ENCODE results near the gene DNM2. TPM values are rescaled to one million over a fixed set of nuclear protein-coding genes. Genes with fewer than 3 reads are reported as not detected.

The DNM2 gene
- total RNA-seq, 1 donor from 2014 or later = 280 TPM

DNA sequence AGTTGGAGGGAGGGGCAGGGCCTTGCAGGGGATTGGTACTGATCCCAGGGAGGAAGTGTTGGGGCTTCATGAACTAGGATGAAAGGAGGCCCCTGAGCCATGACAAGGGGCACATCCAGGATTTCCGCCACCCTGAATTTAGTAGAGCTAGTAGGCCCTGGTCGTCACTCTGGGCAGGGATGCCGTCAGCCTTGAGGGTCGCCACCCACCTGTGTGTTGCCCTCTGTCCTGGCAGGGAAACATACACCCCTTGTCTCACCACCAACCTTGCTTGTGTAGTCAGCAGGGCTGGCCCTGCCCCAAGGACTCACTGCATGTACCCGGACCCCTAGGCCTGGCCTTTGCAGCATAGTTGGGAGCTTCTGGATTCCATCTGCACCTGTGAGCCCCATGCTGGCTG is 26.0 kb upstream of the DNM2 start:
- H3K9me3 ChIP-seq = no peaks in the 10 kb centered on the region
- TF ChIP-seq, protein P1, sequence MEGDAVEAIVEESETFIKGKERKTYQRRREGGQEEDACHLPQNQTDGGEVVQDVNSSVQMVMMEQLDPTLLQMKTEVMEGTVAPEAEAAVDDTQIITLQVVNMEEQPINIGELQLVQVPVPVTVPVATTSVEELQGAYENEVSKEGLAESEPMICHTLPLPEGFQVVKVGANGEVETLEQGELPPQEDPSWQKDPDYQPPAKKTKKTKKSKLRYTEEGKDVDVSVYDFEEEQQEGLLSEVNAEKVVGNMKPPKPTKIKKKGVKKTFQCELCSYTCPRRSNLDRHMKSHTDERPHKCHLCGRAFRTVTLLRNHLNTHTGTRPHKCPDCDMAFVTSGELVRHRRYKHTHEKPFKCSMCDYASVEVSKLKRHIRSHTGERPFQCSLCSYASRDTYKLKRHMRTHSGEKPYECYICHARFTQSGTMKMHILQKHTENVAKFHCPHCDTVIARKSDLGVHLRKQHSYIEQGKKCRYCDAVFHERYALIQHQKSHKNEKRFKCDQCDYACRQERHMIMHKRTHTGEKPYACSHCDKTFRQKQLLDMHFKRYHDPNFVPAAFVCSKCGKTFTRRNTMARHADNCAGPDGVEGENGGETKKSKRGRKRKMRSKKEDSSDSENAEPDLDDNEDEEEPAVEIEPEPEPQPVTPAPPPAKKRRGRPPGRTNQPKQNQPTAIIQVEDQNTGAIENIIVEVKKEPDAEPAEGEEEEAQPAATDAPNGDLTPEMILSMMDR (IDR thresholded peaks at IDR 0.05) = no peak
- intact Hi-C loops (cut with DNase I) = no loop called here
- peaks cover 56% of the 10 kb centered on the region for H3K36me3 ChIP-seq
- no peak for ATAC-seq
- peaks cover 7% of the 10 kb centered on the region for H3K4me1 ChIP-seq
- no peak overlapping the region for H3K27ac ChIP-seq
- no peaks in the 10 kb centered on the region for H3K27me3 ChIP-seq
- no peak for DNase-seq
- H3K4me3 ChIP-seq = no peak overlapping the region

DNA sequence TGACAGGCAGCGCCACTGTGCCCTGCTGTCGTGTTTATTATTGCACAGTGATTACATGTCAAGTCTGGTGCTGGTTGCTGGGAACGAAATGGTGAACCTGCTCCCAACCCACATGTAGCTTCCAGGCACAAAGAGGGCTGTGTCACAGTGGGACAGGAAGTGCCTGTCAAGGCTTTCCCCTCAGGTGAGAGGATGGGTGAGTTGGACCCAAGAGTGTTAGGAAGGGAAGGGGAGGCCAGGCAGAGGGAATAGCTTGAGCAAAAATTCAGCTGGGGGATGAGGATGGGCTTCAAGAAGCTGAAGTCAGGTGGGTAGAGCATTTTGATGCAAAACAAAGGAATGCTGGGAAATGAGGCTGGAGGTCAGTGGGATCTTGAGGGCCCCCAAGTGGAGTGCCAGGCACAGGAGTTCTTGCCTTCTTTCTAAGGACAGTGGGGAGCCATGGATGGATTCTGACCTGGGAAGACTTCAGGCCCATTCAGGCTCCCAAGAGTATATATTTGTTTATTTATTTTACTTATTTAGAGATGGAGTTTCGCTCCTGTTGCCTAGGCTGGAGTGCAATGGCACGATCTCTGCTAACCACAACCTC is 25.1 kb upstream of the DNM2 start:
- Histone ChIP-seq H3K27ac (no peak overlapping the region), H3K9me3 (no peaks in the 10 kb centered on the region), H3K4me1 (peaks cover 7% of the 10 kb centered on the region), H3K27me3 (no peaks in the 10 kb centered on the region), H3K36me3 (peaks cover 47% of the 10 kb centered on the region), H3K4me3 (no peak overlapping the region)
- no peak for DNase-seq
- TF ChIP-seq, protein P1 (IDR thresholded peaks at IDR 0.05) = no peak
- no peak for ATAC-seq
- intact Hi-C loops (cut with DNase I) = no loop called here

DNA sequence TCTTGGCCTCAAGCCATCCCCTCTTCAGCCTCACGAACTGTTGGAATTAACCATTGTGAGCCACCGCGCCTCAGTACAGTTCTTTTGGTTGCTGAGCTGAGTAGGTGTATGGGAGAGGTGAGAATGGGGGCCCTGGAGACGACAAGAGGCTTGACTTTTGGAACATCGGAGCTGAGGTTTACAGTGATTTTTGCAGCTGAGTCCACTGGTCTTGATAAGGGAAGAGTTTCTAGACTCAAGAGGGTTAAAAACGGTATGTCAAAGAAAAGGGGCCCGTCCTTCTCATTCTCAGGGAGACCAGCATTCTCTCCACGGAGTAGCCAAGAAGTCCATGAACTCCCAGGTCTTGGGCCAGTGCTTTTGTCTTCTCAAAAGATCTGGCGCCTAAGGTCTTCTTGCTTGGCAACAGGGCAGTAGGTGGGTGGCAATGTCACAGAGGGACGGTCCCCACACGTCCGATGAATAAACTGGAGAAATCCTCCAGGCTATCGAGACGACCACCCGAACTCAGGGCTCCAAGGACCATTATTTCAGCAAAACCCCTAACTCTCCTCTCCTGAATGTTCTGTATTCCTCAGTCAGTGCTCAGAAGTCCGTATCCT is 23.1 kb upstream of the DNM2 start:
- peaks cover 26% of the 10 kb centered on the region for H3K36me3 ChIP-seq
- H3K4me1 ChIP-seq = peaks cover 7% of the 10 kb centered on the region
- intact Hi-C loops (cut with DNase I) = no loop called here
- no peaks in the 10 kb centered on the region for H3K9me3 ChIP-seq
- H3K4me3 ChIP-seq = peak overlapping the region; percentile 45
- H3K27me3 ChIP-seq = no peaks in the 10 kb centered on the region
- TF ChIP-seq, protein P1 (IDR thresholded peaks at IDR 0.05) = no peak
- DNase-seq (no peak), ATAC-seq (no peak)
- no peak overlapping the region for H3K27ac ChIP-seq

DNA sequence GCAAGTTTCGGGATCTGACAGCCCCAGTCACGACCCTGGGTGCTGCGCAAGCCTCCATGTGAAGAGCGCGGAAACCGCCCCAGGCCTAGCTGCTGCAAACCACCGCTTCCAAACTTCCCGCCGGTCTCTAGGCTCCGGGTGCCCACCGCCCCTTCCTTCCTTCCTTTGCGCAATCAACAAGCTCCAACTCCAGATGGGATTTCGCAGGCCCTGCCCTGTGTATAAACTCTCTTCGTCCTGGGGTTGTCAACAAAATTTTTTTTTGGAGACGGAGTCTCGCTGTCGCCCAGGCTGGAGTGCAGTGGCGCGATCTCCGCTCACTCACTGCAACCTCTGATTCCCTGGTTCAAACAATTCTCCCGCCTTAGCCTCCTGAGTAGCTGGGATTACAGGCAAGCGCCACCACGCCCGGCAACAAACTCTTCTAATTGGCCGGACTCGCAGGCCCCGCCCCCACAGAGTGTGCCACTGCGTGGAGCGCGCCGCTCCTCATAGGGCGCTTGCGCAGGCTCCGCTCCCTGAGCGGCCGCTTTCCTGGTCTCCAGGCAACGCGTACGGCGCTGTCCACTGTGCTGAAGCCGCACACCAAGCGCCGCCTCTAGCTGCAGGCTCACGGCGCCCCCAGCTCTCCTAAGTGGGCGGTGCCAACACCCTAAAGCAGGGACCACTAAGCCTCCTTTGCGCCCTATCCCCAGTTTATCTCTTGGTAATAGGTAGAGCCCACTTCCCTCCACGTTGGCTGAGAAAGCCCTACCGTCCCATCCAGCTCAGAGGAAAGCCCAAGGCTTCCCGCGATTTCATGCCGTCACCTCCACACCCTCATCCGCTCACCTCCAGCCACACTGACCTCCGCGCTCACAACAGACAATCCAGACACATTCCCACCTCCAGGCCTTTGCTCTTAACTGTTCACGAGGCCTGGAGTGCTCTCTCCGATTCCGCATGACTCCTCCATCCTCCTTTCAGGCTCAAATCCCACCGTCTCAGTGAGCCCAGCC is 22.2 kb upstream of the DNM2 start:
- ATAC-seq = peak; percentile 99
- Histone ChIP-seq H3K4me3 (peak overlapping the region; percentile 45), H3K4me1 (peaks cover 7% of the 10 kb centered on the region), H3K9me3 (no peaks in the 10 kb centered on the region), H3K36me3 (peaks cover 18% of the 10 kb centered on the region), H3K27ac (no peak overlapping the region), H3K27me3 (no peaks in the 10 kb centered on the region)
- peak; percentile 97 for DNase-seq
- TF ChIP-seq, protein P1 (IDR thresholded peaks at IDR 0.05) = no peak
- intact Hi-C loops (cut with DNase I) = no loop called here

DNA sequence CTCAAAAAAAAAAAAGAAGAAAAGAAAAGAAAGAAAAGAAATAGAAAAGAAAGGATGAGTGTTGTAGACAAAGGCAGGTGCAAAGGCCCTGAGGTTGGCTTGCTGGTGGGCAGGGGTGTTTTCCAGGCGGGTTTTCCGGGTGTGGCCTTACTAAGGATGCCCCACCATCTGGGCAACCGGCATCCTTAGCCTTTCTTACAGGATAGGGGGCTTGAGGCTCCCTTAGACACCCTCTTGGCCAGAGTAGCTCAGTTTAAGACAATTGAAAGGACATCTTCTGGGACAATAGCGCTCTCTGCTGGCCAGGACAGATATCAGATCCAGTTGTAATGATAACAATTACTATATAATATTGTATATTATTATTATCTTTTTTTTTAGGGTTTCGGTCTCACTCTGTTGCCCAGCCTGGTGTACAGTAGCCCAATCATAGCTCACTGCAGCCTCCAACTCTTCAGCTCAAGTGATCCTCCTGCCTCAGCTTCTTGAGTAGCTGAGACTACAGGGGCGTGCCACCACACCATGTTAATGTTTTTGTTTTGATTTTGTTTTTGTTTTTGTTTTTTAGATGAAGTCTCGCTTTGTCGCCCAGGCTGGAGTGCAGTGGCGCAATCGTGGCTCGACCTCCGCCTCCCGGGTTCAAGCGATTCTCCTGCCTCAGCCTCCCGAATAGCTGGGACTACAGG is 18.1 kb upstream of the DNM2 start:
- ATAC-seq (peak; percentile 39), DNase-seq (no peak)
- intact Hi-C loops (cut with DNase I) = no loop called here
- Histone ChIP-seq H3K27ac (no peak overlapping the region), H3K4me3 (no peak overlapping the region), H3K36me3 (no peaks in the 10 kb centered on the region), H3K4me1 (peaks cover 16% of the 10 kb centered on the region), H3K9me3 (no peaks in the 10 kb centered on the region), H3K27me3 (no peaks in the 10 kb centered on the region)
- TF ChIP-seq, protein P1 (IDR thresholded peaks at IDR 0.05) = peak; percentile 60
